Measurements from ENCODE around the gene PACSIN2. TPM values are rescaled to one million over a fixed set of nuclear protein-coding genes. Genes with fewer than 3 reads are reported as not detected.

PACSIN2 gene
- total and polyA plus RNA-seq, 2 experiments from 2014 or later, result 36.0 to 43.7 TPM

DNA sequence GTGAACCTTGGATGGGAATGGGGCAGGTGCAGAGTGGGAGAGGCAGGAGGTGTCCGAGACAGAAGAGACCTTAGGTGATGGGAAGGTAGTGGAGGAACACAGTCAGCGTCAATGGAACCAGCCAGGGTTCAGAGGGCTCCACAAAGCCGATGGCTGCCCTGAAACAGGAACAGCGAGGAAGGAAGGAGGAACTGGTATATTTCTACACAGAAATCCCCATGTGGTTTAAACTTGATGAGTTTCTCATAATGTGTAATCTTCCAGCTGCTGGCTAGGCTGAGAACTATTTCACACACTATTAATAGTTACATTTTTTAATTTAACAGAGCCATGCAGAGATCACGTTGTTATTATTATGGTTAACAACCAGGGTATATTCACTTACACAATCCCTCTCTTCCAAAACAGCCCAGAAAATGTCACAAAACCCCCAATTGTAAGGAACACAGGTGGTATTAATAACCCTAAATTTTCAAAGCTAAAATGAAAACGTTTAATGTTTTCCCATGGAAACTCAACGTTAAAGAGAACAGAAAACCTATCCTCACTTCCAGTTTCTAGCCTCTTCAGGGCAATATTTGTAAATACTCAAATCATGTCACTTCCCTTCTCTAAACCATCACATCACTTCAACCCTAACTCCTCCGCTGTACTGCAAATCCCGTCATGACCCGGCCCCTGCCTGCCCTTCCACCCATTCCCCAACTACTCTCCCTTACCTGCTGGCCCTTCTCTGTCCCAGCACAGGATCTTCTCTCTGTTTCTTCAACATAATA, 83.3 kb downstream of the PACSIN2 start:
- peaks cover 60% of the 10 kb centered on the region for H3K4me1 ChIP-seq (ENCODE audit: insufficient read depth)

DNA sequence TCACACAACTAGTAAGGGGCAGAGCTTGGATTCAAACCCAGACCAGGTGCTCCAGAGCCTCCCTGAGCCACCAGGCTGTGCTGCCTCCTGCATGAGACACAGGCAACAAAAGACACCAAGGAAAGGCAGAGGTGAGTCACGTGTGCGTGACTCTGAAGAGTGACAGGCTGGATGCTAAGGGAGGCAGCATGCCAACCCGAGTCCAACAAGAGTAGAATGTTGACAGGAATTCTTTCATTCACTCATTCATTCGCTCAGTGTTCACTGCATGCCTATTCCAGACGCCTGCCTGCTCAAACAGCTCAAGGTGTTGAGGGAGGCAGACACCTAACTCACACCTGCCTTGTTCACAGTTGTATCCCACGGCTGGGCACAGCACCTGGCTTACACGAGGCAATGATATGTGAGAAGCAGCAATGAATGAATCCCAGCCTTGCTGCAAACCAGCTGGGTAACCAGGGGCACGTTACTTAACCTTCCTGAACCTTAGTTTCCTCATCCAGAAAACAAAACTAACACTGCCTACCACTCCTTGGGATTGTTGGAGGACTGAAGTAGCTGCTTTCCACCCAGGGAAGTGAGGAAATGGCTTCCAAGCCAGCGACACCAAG, 84.0 kb downstream of the PACSIN2 start:
- TF ChIP-seq EZH2 (IDR thresholded peaks at IDR 0.05; ENCODE audit: insufficient read depth, poor library complexity, severe bottlenecking) (no peak), EZH2phosphoT487 (IDR thresholded peaks at IDR 0.05; ENCODE audit: insufficient read depth, low read depth) (no peak)
- H3K27me3 ChIP-seq (replicated peaks; ENCODE audit: insufficient read depth), result no peaks in the 10 kb centered on the region
- no peak overlapping the region for H2AFZ ChIP-seq
- no peaks in the 10 kb centered on the region for H3K9me2 ChIP-seq (ENCODE audit: insufficient read depth)
- peak overlapping the region; percentile 53 for H3K4me3 ChIP-seq
- H3K9me3 ChIP-seq (ENCODE audit: low read depth), result no peaks in the 10 kb centered on the region
- peak overlapping the region; percentile 81 for H3K4me2 ChIP-seq (ENCODE audit: unreplicated experiment)
- H3K27ac ChIP-seq, result peak overlapping the region; percentile 99
- H3K79me2 ChIP-seq (ENCODE audit: insufficient read depth), result peaks cover 93% of the 10 kb centered on the region
- peak overlapping the region; percentile 89 for H3K9ac ChIP-seq
- no peaks in the 10 kb centered on the region for H4K20me1 ChIP-seq (ENCODE audit: insufficient read depth)
- DNase-seq, result peak; percentile 86
- in situ Hi-C loops (cut with MboI), result no loop called here
- 32 to 39% methylated on average over 9 of the region's 9 CpGs for WGBS, 2 experiments (ENCODE audit: low coverage in 1 of 2, low lambda C conversion rate in 2 of 2, missing lambda C conversion rate in 2 of 2)
- H3K4me1 ChIP-seq (ENCODE audit: insufficient read depth), result peaks cover 61% of the 10 kb centered on the region
- H3K36me3 ChIP-seq (ENCODE audit: low read depth), result no peaks in the 10 kb centered on the region
- peaks cover 65% of the 10 kb centered on the region for H3F3A ChIP-seq (ENCODE audit: insufficient read depth)

More for the DNA sequence above, 83.3 kb downstream of the PACSIN2 start:
- H3K27me3 ChIP-seq (replicated peaks; ENCODE audit: insufficient read depth), result no peaks in the 10 kb centered on the region
- DNase-seq, result peak; percentile 87
- peaks cover 93% of the 10 kb centered on the region for H3K79me2 ChIP-seq (ENCODE audit: insufficient read depth)
- no peaks in the 10 kb centered on the region for H3K9me3 ChIP-seq (ENCODE audit: low read depth)
- no peaks in the 10 kb centered on the region for H3K36me3 ChIP-seq (ENCODE audit: low read depth)
- H3K4me3 ChIP-seq, result peak overlapping the region; percentile 53
- no peaks in the 10 kb centered on the region for H3K9me2 ChIP-seq (ENCODE audit: insufficient read depth)
- H2AFZ ChIP-seq, result no peak overlapping the region
- H3K9ac ChIP-seq, result peak overlapping the region; percentile 89
- peak overlapping the region; percentile 99 for H3K27ac ChIP-seq
- TF ChIP-seq EZH2 (IDR thresholded peaks at IDR 0.05; ENCODE audit: insufficient read depth, poor library complexity, severe bottlenecking) (no peak), EZH2phosphoT487 (IDR thresholded peaks at IDR 0.05; ENCODE audit: insufficient read depth, low read depth) (no peak)
- H3K4me2 ChIP-seq (ENCODE audit: unreplicated experiment), result peak overlapping the region; percentile 81
- 23 to 25% methylated on average over 10 of the region's 10 CpGs for WGBS, 2 experiments (ENCODE audit: low coverage in 1 of 2, low lambda C conversion rate in 2 of 2, missing lambda C conversion rate in 2 of 2)
- in situ Hi-C loops (cut with MboI), result no loop called here
- peaks cover 65% of the 10 kb centered on the region for H3F3A ChIP-seq (ENCODE audit: insufficient read depth)
- no peaks in the 10 kb centered on the region for H4K20me1 ChIP-seq (ENCODE audit: insufficient read depth)

DNA sequence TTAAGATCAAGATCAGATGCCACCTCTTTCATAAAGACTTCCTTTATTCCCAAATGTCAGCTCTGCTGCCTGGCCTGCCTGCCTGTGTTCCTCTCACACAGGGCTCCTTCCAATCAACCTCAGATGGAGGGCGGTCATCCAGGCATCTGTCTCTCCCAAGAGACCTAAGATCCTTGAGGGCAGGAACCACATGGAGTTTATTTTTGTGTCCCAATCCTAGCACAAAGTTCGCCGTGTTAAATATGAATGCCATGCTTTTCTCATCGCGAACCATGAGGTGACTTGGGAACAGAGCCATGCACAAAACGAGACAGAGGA, 85.2 kb downstream of the PACSIN2 start:
- in situ Hi-C loops (cut with MboI), result no loop called here
- Histone ChIP-seq H3K4me2 (ENCODE audit: unreplicated experiment) (peak overlapping the region; percentile 40), H3K36me3 (ENCODE audit: low read depth) (no peaks in the 10 kb centered on the region), H3K27me3 (replicated peaks; ENCODE audit: insufficient read depth) (no peaks in the 10 kb centered on the region), H2AFZ (no peak overlapping the region), H3K79me2 (ENCODE audit: insufficient read depth) (peaks cover 93% of the 10 kb centered on the region), H3K4me1 (ENCODE audit: insufficient read depth) (peaks cover 67% of the 10 kb centered on the region), H3K27ac (peak overlapping the region; percentile 99), H3K9me2 (ENCODE audit: insufficient read depth) (no peaks in the 10 kb centered on the region), H3K4me3 (no peak overlapping the region), H3K9me3 (ENCODE audit: low read depth) (no peaks in the 10 kb centered on the region), H3K9ac (peak overlapping the region; percentile 89), H4K20me1 (ENCODE audit: insufficient read depth) (no peaks in the 10 kb centered on the region), H3F3A (ENCODE audit: insufficient read depth) (peaks cover 65% of the 10 kb centered on the region)
- WGBS, 2 experiments (ENCODE audit: low coverage in 1 of 2, low lambda C conversion rate in 2 of 2, missing lambda C conversion rate in 2 of 2), result 8 to 18% methylated on average over 6 of the region's 6 CpGs
- no peak for TF ChIP-seq EZH2 (IDR thresholded peaks at IDR 0.05; ENCODE audit: insufficient read depth, poor library complexity, severe bottlenecking)
- no peak for TF ChIP-seq EZH2phosphoT487 (IDR thresholded peaks at IDR 0.05; ENCODE audit: insufficient read depth, low read depth)
- peak; percentile 39 for DNase-seq

DNA sequence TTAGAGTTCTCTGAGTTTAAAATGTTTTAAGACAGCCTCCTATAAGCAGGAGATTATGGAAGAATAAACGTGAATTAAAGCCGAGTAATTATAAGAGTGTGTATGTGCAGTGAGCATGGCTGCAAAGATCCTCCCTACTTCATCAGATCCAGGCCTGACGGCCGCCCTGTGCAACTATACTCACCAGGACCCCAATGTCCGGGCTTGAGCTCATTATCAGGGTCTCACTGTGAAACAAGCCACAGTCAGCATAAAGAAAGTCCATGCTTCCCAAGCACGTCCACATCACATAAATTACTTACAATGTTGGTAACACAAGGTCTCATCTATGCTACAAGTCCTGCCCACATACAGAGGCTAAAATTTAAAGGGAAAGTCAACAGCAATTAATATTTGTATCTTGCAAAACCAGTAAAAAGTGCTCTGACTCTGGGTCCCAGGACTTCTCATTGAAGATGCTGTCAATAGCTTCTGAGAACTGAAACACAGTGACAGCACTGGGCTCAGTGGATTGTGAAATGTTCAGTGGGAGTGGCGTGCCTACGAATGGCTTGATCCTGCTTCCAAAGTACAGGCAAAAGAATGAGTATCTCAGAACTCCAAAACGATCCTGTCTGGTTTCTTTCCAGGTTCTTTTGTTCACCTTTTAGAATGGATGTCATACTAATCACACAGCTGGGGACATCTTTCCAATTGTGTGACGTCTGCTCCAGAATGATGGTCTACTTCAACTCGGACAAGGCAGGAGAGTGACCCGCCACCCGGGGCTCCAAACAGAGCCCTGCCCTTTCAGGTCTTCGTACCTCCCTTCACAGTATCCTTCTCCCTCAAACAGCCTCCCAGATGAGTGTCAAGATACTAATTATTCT, 85.7 kb downstream of the PACSIN2 start:
- peak overlapping the region; percentile 99 for H3K27ac ChIP-seq
- H3K36me3 ChIP-seq (ENCODE audit: low read depth), result no peaks in the 10 kb centered on the region
- no peaks in the 10 kb centered on the region for H3K27me3 ChIP-seq (replicated peaks; ENCODE audit: insufficient read depth)
- no peaks in the 10 kb centered on the region for H4K20me1 ChIP-seq (ENCODE audit: insufficient read depth)
- H3F3A ChIP-seq (ENCODE audit: insufficient read depth), result peaks cover 59% of the 10 kb centered on the region
- peaks cover 93% of the 10 kb centered on the region for H3K79me2 ChIP-seq (ENCODE audit: insufficient read depth)
- no peaks in the 10 kb centered on the region for H3K9me3 ChIP-seq (ENCODE audit: low read depth)
- no peak overlapping the region for H3K4me3 ChIP-seq
- peak; percentile 75 for DNase-seq
- H2AFZ ChIP-seq, result no peak overlapping the region
- TF ChIP-seq EZH2 (IDR thresholded peaks at IDR 0.05; ENCODE audit: insufficient read depth, poor library complexity, severe bottlenecking) (no peak), EZH2phosphoT487 (IDR thresholded peaks at IDR 0.05; ENCODE audit: insufficient read depth, low read depth) (no peak)
- no peaks in the 10 kb centered on the region for H3K9me2 ChIP-seq (ENCODE audit: insufficient read depth)
- peaks cover 62% of the 10 kb centered on the region for H3K4me1 ChIP-seq (ENCODE audit: insufficient read depth)
- WGBS, 2 experiments (ENCODE audit: low coverage in 1 of 2, low lambda C conversion rate in 2 of 2, missing lambda C conversion rate in 2 of 2), result 55 to 58% methylated on average over 14 of the region's 14 CpGs
- in situ Hi-C loops (cut with MboI), result no loop called here
- H3K9ac ChIP-seq, result peak overlapping the region; percentile 89
- peak overlapping the region; percentile 40 for H3K4me2 ChIP-seq (ENCODE audit: unreplicated experiment)

Data from GM23248 (cell line).